DND-41 (cell line): ENCODE results near the gene KLHDC7B.

Source experiments
- ATAC-seq: fragments of 200-7000 bp; cut with Tn5 transposase; 3 replicates; pipeline ENCODE4 v1.9.1; 2021; ENCODE audit warnings: low read depth; ENCODE audit not compliant: insufficient read depth
- DNase-seq: peaks from one replicate; pipeline ENCODE4 v3.0.0-alpha.2; 2020
- H2AFZ ChIP-seq: 2 replicates; pipeline ENCODE4 v1.6.0; 2012; ENCODE audit warnings: low read depth, low read length
- H3K27ac ChIP-seq: 2 replicates; pipeline ENCODE4 v1.5.1; 2012; ENCODE audit warnings: low read length, inconsistent platforms
- H3K27me3 ChIP-seq: fragments of 200-600 bp; sonication (generic); 2 replicates; pipeline ENCODE4 v1.6.0; 2012; ENCODE audit warnings: low read length, mild to moderate bottlenecking, inconsistent platforms; ENCODE audit not compliant: insufficient read depth, poor library complexity
- H3K36me3 ChIP-seq: 2 replicates; pipeline ENCODE4 v1.5.1; 2012; ENCODE audit warnings: low read length, inconsistent platforms; ENCODE audit not compliant: insufficient read depth
- H3K4me1 ChIP-seq: 2 replicates; pipeline ENCODE4 v1.5.1; 2012; ENCODE audit warnings: mild to moderate bottlenecking, low read length; ENCODE audit not compliant: insufficient read depth
- H3K4me2 ChIP-seq: 2 replicates; pipeline ENCODE4 v1.6.0; 2012; ENCODE audit warnings: mild to moderate bottlenecking, moderate library complexity, low read length, inconsistent platforms; ENCODE audit not compliant: insufficient read depth
- H3K4me3 ChIP-seq, 2 experiments: fragments of 200-600 bp in 1 of 2; shearing (Covaris generic) in 1 of 2; 2 replicates each; pipeline ENCODE4 v1.5.1; 2012 to 2016; ENCODE audit warnings: inconsistent platforms in 2 of 2, low read length in 2 of 2, mild to moderate bottlenecking in 2 of 2, low read depth in 1 of 2, moderate library complexity in 1 of 2
- H3K79me2 ChIP-seq: 2 replicates; pipeline ENCODE4 v1.6.0; 2012; ENCODE audit warnings: low read length, inconsistent platforms; ENCODE audit not compliant: insufficient read depth
- H3K9ac ChIP-seq: 2 replicates; pipeline ENCODE4 v1.6.0; 2012; ENCODE audit warnings: low read depth, mild to moderate bottlenecking, inconsistent platforms, low read length, moderate library complexity
- H3K9me3 ChIP-seq: 2 replicates; pipeline ENCODE4 v1.5.1; 2012; ENCODE audit warnings: low read length, moderate library complexity, mild to moderate bottlenecking, inconsistent platforms; ENCODE audit not compliant: insufficient read depth, severe bottlenecking
- H4K20me1 ChIP-seq: 2 replicates; pipeline ENCODE4 v1.6.0; 2012; ENCODE audit warnings: low read length; ENCODE audit not compliant: insufficient read depth
- EZH2 ChIP-seq: IDR thresholded peaks from 3 replicates; pipeline ENCODE4 v1.6.1; 2012; ENCODE audit warnings: borderline replicate concordance, low read depth, mild to moderate bottlenecking, moderate library complexity, low read length, inconsistent platforms; ENCODE audit not compliant: severe bottlenecking
- TF ChIP-seq, protein P1 (sequence below): IDR thresholded peaks from 2 replicates; pipeline ENCODE4 v1.5.1; 2012; ENCODE audit warnings: borderline replicate concordance, low read length, moderate library complexity, mild to moderate bottlenecking; ENCODE audit not compliant: poor library complexity, severe bottlenecking; ENCODE audit errors: extremely low read depth

The KLHDC7B gene

DNA sequence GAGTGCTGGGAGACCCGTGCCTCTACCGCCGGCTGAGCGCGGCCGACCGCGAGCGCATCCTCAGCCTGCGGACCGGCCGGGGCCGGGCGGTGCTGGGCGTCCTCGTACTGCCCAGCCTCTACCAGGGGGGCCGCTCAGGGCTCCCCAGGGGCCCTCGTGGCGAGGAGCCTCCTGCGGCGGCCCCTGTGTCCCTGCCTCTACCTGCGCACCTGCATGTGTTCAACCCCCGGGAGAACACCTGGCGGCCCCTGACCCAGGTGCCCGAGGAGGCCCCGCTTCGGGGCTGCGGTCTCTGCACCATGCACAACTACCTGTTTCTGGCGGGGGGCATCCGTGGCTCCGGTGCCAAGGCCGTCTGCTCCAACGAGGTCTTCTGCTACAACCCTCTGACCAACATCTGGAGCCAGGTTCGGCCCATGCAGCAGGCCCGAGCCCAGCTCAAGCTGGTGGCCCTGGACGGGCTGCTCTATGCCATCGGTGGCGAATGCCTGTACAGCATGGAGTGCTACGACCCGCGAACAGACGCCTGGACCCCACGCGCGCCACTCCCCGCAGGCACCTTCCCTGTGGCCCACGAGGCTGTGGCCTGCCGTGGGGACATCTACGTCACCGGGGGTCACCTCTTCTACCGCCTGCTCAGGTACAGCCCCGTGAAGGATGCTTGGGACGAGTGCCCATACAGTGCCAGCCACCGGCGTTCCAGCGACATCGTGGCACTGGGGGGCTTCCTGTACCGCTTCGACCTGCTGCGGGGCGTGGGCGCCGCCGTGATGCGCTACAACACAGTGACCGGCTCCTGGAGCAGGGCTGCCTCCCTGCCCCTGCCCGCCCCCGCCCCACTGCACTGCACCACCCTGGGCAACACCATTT, 3.5 kb downstream of the KLHDC7B start:
- H3K36me3 ChIP-seq, result no peaks in the 10 kb centered on the region
- no peak overlapping the region for H2AFZ ChIP-seq
- H3K4me3 ChIP-seq, result no peak overlapping the region
- ATAC-seq (no peak), DNase-seq (no peak)
- TF ChIP-seq EZH2, result no peak
- TF ChIP-seq, protein P1, sequence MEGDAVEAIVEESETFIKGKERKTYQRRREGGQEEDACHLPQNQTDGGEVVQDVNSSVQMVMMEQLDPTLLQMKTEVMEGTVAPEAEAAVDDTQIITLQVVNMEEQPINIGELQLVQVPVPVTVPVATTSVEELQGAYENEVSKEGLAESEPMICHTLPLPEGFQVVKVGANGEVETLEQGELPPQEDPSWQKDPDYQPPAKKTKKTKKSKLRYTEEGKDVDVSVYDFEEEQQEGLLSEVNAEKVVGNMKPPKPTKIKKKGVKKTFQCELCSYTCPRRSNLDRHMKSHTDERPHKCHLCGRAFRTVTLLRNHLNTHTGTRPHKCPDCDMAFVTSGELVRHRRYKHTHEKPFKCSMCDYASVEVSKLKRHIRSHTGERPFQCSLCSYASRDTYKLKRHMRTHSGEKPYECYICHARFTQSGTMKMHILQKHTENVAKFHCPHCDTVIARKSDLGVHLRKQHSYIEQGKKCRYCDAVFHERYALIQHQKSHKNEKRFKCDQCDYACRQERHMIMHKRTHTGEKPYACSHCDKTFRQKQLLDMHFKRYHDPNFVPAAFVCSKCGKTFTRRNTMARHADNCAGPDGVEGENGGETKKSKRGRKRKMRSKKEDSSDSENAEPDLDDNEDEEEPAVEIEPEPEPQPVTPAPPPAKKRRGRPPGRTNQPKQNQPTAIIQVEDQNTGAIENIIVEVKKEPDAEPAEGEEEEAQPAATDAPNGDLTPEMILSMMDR, result no peak
- H3K27ac ChIP-seq, result no peak overlapping the region
- no peaks in the 10 kb centered on the region for H3K79me2 ChIP-seq
- no peak overlapping the region for H3K9ac ChIP-seq
- no peaks in the 10 kb centered on the region for H3K9me3 ChIP-seq
- no peak overlapping the region for H3K4me2 ChIP-seq
- peaks cover 10% of the 10 kb centered on the region for H3K27me3 ChIP-seq
- peaks cover 7% of the 10 kb centered on the region for H4K20me1 ChIP-seq
- H3K4me1 ChIP-seq, result peaks cover 20% of the 10 kb centered on the region

DNA sequence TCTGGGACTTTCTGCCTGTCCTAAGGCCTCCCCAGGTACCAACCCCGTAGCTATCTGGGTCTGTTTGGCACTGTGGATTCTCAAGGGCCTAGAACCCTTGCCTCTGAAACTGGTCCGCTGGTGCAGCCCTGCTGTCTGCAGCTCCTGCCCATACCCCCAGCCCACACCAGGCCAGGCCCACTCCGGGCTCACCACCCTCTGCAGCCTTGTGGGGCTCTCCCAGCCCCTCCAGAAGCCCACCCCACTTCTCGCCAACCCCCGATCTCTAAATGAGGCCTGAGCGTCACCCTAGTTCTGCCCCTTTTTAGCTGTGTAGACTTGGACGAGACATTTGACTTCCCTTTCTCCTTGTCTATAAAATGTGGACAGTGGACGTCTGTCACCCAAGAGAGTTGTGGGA, 4.7 kb downstream of the KLHDC7B start:
- no peak overlapping the region for H3K27ac ChIP-seq
- H2AFZ ChIP-seq, result no peak overlapping the region
- no peaks in the 10 kb centered on the region for H4K20me1 ChIP-seq
- ATAC-seq (no peak), DNase-seq (no peak)
- H3K4me3 ChIP-seq, result no peak overlapping the region
- no peaks in the 10 kb centered on the region for H3K36me3 ChIP-seq
- H3K27me3 ChIP-seq, result no peaks in the 10 kb centered on the region
- H3K4me1 ChIP-seq, result peaks cover 8% of the 10 kb centered on the region
- H3K79me2 ChIP-seq, result no peaks in the 10 kb centered on the region
- no peaks in the 10 kb centered on the region for H3K9me3 ChIP-seq
- TF ChIP-seq EZH2, result no peak
- TF ChIP-seq, protein P1, result no peak
- H3K9ac ChIP-seq, result no peak overlapping the region
- H3K4me2 ChIP-seq, result no peak overlapping the region

DNA sequence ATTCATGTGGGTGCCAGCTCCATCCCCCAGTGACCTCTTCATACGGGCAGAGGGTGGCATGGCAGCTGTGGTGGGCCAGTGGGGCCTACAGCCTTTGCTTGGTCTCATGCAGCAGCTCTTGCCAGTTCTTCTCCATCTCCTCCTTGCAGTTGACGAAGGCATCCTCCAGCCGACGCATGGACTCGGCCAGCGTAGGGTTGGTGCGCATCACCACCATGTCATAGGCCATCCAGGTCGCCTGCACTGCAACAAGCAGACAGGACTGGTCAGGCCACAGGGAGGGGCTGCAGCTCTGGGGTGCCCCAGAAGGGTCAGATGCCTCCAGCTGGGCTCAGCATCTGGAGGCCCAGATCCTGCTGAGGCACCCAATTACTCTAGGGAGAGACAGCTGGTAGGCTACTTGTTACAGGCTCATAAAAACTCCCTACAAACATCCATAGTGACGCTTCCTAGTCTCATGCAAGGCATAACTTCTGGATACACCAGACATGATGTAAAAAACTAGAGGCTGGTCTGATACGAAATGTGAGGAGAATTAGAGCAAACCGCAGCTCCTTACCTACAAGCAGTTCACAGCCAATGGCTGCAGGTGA, 5.6 kb downstream of the KLHDC7B start:
- DNase-seq, result no peak
- Histone ChIP-seq H3K4me3 (no peak overlapping the region), H3K4me1 (no peaks in the 10 kb centered on the region), H3K4me2 (no peak overlapping the region), H3K9me3 (no peaks in the 10 kb centered on the region), H3K9ac (no peak overlapping the region), H3K36me3 (no peaks in the 10 kb centered on the region), H2AFZ (no peak overlapping the region), H3K27ac (no peak overlapping the region), H3K27me3 (no peaks in the 10 kb centered on the region), H4K20me1 (no peaks in the 10 kb centered on the region), H3K79me2 (no peaks in the 10 kb centered on the region)
- no peak for ATAC-seq
- TF ChIP-seq EZH2, result no peak
- TF ChIP-seq, protein P1, result no peak
